Activated naive CD4-positive, alpha-beta T cell treated with anti-CD3 and anti-CD28 coated beads for 36 hours (primary cell): ENCODE measurements around the gene CALM1. TPM values are rescaled to one million over a fixed set of nuclear protein-coding genes. Genes with fewer than 3 reads are reported as not detected.

Experiments
- total RNA-seq, 2 experiments: library from RNA; stranded (reverse); gene quantifications; one replicate each; pipeline ENCODE4 v1.2.3, GENCODE V29; 2021

The CALM1 gene
- total RNA-seq, 2 experiments from 2014 or later, result 404 to 409 TPM

Other genes starting within 250 kb of the CALM1 start
- gene PSMC1, start 140.5 kb upstream of the CALM1 start, total RNA-seq, result 100 to 1,000 TPM; 102 to 105 TPM
- 10 to 100 TPM; 22.0 to 23.1 TPM for gene NRDE2, start 65.1 kb upstream of the CALM1 start, total RNA-seq